ENCODE measurements around the gene AP4B1. TPM values are rescaled to one million over a fixed set of nuclear protein-coding genes. Genes with fewer than 3 reads are reported as not detected.

AP4B1 gene
- total and polyA plus RNA-seq, 2 donors (not counting 1 experiment from before 2014, with no cell fraction given), result 52.2 to 55.2 TPM

DNA sequence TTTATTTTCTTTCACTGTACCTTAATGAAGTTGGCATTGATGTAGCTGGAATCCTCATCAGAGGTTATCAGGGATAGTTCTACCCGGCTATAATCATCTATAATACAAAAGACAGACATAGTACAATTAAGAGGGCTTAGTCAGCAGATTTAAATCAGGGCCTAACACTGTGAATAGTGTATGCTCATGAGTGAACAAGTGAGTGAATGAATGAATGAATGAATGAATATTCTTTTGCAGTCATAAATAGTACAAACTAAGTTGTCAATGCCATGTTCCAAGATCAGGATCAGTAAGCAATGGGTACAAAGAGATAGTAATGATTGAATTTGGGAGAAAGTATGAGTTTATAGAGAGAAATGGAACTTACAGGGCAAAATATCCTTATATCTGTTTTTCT is 45.6 kb downstream of the AP4B1 start:
- ChIA-PET POLR2A (interaction anchor here (0.7 to 1.4 kb wide), 5 partner anchors 17 to 57 kb away, joined by 4 to 7 read pairs (median 5); partner anchors contain the start of genes AP4B1 and DCLRE1B), CTCF (interaction anchor here (0.6 to 4.2 kb wide), 16 partner anchors 13 to 1144 kb away, joined by 3 to 36 read pairs (median 4); partner anchors contain the start of genes AP4B1, HIPK1 and PPM1J)
- ATAC-seq (ENCODE audit: low read depth), result no peak
- H3K4me2 ChIP-seq (replicated peaks; ENCODE audit: low read depth, low read length, poor library complexity, severe bottlenecking), result peak overlapping the region; percentile 68
- no peak overlapping the region for H2AFZ ChIP-seq (ENCODE audit: insufficient read depth, low read depth, low read length, poor library complexity, severe bottlenecking)
- no CpG with 5 or more reads among the region's 1 CpG for WGBS (ENCODE audit: insufficient coverage)
- no peaks in the 10 kb centered on the region for H3K27me3 ChIP-seq (replicated peaks in 1 of 4; ENCODE audit: control extremely low read depth in 1 of 4, control insufficient read depth in 3 of 4, insufficient read depth in 4 of 4, low read length in 3 of 4)
- peaks cover 8 to 23% of the 10 kb centered on the region in 2 experiments for H3K36me3 ChIP-seq (replicated peaks in 1 of 2; ENCODE audit: control extremely low read depth in 1 of 2, control insufficient read depth in 1 of 2, extremely low read depth in 1 of 2, insufficient read depth in 2 of 2, low read length in 1 of 2)
- H3K27ac ChIP-seq (ENCODE audit: low read length in 2 of 2), result peak overlapping the region; percentile 73 to 80
- TF ChIP-seq, protein P1, sequence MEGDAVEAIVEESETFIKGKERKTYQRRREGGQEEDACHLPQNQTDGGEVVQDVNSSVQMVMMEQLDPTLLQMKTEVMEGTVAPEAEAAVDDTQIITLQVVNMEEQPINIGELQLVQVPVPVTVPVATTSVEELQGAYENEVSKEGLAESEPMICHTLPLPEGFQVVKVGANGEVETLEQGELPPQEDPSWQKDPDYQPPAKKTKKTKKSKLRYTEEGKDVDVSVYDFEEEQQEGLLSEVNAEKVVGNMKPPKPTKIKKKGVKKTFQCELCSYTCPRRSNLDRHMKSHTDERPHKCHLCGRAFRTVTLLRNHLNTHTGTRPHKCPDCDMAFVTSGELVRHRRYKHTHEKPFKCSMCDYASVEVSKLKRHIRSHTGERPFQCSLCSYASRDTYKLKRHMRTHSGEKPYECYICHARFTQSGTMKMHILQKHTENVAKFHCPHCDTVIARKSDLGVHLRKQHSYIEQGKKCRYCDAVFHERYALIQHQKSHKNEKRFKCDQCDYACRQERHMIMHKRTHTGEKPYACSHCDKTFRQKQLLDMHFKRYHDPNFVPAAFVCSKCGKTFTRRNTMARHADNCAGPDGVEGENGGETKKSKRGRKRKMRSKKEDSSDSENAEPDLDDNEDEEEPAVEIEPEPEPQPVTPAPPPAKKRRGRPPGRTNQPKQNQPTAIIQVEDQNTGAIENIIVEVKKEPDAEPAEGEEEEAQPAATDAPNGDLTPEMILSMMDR (IDR thresholded peaks at IDR 0.05), result no peak
- no peak for TF ChIP-seq EZH2 (IDR thresholded peaks at IDR 0.05; ENCODE audit: borderline replicate concordance, insufficient read depth, low read depth, low read length, poor library complexity, severe bottlenecking)
- no peaks in the 10 kb centered on the region for H4K20me1 ChIP-seq (ENCODE audit: control insufficient read depth, insufficient read depth, low read length, poor library complexity, severe bottlenecking)
- Mint-ChIP-seq H3K27ac (peak overlapping the region; percentile 79), H3K4me1 (peaks cover 60% of the 10 kb centered on the region), H3K9me3 (ENCODE audit: insufficient read depth) (no peaks in the 10 kb centered on the region), H3K4me3 (peak overlapping the region; percentile 72), H3K27me3 (no peaks in the 10 kb centered on the region)
- no peak for DNase-seq
- peaks cover 30% of the 10 kb centered on the region for H3K79me2 ChIP-seq (ENCODE audit: control insufficient read depth, insufficient read depth, low read length)
- intact Hi-C loops (cut with micrococcal nuclease), result loop anchor here (1.0 to 2.0 kb wide), 5 partner anchors 12 to 70 kb away; partner anchors contain the start of genes AP4B1, HIPK1, PTPN22 and RSBN1
- peak overlapping the region; percentile 5 to 58 (median 21) for H3K4me3 ChIP-seq (ENCODE audit: control extremely low read depth in 1 of 5, extremely low read depth in 1 of 5, insufficient read depth in 1 of 5, low read depth in 2 of 5, low read length in 4 of 5)
- peak overlapping the region; percentile 39 for H3K9ac ChIP-seq (ENCODE audit: low read length)
- peaks cover 58 to 60% of the 10 kb centered on the region in 2 donors for H3K4me1 ChIP-seq (ENCODE audit: control insufficient read depth in 2 of 2, insufficient read depth in 2 of 2, low read length in 2 of 2)
- no peaks in the 10 kb centered on the region for H3K9me3 ChIP-seq (ENCODE audit: control extremely low read depth in 1 of 3, control insufficient read depth in 2 of 3, insufficient read depth in 1 of 3, low read length in 2 of 3)

DNA sequence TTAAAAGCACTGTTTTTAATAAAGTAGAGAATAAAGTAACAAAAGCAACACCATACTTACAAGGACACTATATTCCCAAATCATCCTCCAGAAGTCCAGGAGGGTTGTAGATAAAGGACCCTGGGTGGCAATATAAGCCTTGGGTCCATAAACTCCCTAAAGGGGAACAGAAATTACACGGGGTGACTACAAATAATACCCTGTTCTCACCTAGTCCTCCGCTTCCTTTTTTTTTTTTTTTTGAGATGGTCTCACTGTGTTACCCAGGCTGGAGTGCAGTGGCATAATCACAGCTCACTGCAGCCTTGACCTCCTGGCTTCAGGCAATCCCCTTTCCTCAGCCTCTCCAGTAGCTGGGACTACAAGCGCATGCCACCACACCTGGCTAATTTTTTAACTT is 46.2 kb downstream of the AP4B1 start:
- ATAC-seq (ENCODE audit: low read depth) (peak; percentile 71), DNase-seq (peak; percentile 67)
- Histone ChIP-seq H3K9ac (ENCODE audit: low read length) (peak overlapping the region; percentile 39), H3K4me2 (replicated peaks; ENCODE audit: low read depth, low read length, poor library complexity, severe bottlenecking) (peak overlapping the region; percentile 68), H3K36me3 (replicated peaks in 1 of 2; ENCODE audit: control extremely low read depth in 1 of 2, control insufficient read depth in 1 of 2, extremely low read depth in 1 of 2, insufficient read depth in 2 of 2, low read length in 1 of 2) (peaks cover 7 to 22% of the 10 kb centered on the region in 2 experiments), H3K4me1 (ENCODE audit: control insufficient read depth in 2 of 2, insufficient read depth in 2 of 2, low read length in 2 of 2) (peaks cover 58 to 60% of the 10 kb centered on the region in 2 donors), H3K27ac (ENCODE audit: low read length in 2 of 2) (peak overlapping the region; percentile 73 to 80), H3K9me3 (ENCODE audit: control extremely low read depth in 1 of 3, control insufficient read depth in 2 of 3, insufficient read depth in 1 of 3, low read length in 2 of 3) (no peaks in the 10 kb centered on the region), H3K4me3 (ENCODE audit: control extremely low read depth in 1 of 5, extremely low read depth in 1 of 5, insufficient read depth in 1 of 5, low read depth in 2 of 5, low read length in 4 of 5) (peak overlapping the region in 2 of 5 experiments; percentile 18 to 58), H3K79me2 (ENCODE audit: control insufficient read depth, insufficient read depth, low read length) (peaks cover 27% of the 10 kb centered on the region), H2AFZ (ENCODE audit: insufficient read depth, low read depth, low read length, poor library complexity, severe bottlenecking) (no peak overlapping the region), H4K20me1 (ENCODE audit: control insufficient read depth, insufficient read depth, low read length, poor library complexity, severe bottlenecking) (no peaks in the 10 kb centered on the region), H3K27me3 (replicated peaks in 1 of 4; ENCODE audit: control extremely low read depth in 1 of 4, control insufficient read depth in 3 of 4, insufficient read depth in 4 of 4, low read length in 3 of 4) (no peaks in the 10 kb centered on the region)
- no peaks in the 10 kb centered on the region for H3K27me3 Mint-ChIP-seq
- POLR2A ChIA-PET, result interaction anchor here (0.7 to 1.4 kb wide), 3 partner anchors 23 to 46 kb away, joined by 4 to 7 read pairs (median 5); partner anchors contain the start of gene AP4B1
- peak overlapping the region; percentile 72 for H3K4me3 Mint-ChIP-seq
- TF ChIP-seq EZH2 (IDR thresholded peaks at IDR 0.05; ENCODE audit: borderline replicate concordance, insufficient read depth, low read depth, low read length, poor library complexity, severe bottlenecking), result no peak
- TF ChIP-seq, protein P1 (IDR thresholded peaks at IDR 0.05), result no peak
- no peaks in the 10 kb centered on the region for H3K9me3 Mint-ChIP-seq (ENCODE audit: insufficient read depth)
- CTCF ChIA-PET, result interaction anchor here (2.1 to 4.2 kb wide), 4 partner anchors 16 to 45 kb away, joined by 6 to 36 read pairs (median 16); partner anchors contain the start of gene AP4B1
- H3K27ac Mint-ChIP-seq, result peak overlapping the region; percentile 79
- intact Hi-C loops (cut with micrococcal nuclease), result loop anchor here (2.0 kb wide), 2 partner anchors 20 to 70 kb away; partner anchors contain the start of gene HIPK1
- WGBS (ENCODE audit: insufficient coverage), result 0% methylated on average over 1 of the region's 3 CpGs
- peaks cover 58% of the 10 kb centered on the region for H3K4me1 Mint-ChIP-seq
